GM19324 (cell line): ENCODE measurements around the gene NSMF.

Experiments
- ATAC-seq: cut with Tn5 transposase; IDR thresholded peaks from one replicate; pipeline ENCODE4 v1.9.1; 2021; ENCODE audit warnings: mild to moderate bottlenecking, moderate library complexity; ENCODE audit not compliant: unreplicated experiment, low FRiP score

Gene NSMF

GRCh38 chr9:137398561-137399468, 60.3 kb downstream of the NSMF start:
- ATAC-seq = no peak

GRCh38 chr9:137397675-137398423, 61.3 kb downstream of the NSMF start:
- no peak for ATAC-seq
